Brain microvascular endothelial cell (primary cell): ENCODE data around the gene PSMC3.

Experiments
- DNase-seq: peaks from one replicate; pipeline ENCODE4 v3.0.0-alpha.2; 2020
- H3K27ac ChIP-seq: fragments of 250-450 bp; sonication (Bioruptor Pico); 2 replicates; pipeline ENCODE4 v1.5.1; 2020; ENCODE audit warnings: mild to moderate bottlenecking, moderate library complexity
- H3K27me3 ChIP-seq: fragments of 250-450 bp; sonication (Bioruptor Pico); replicated peaks from 2 replicates; pipeline ENCODE4 v1.5.1; 2020; ENCODE audit warnings: mild to moderate bottlenecking
- H3K36me3 ChIP-seq: fragments of 250-450 bp; sonication (Bioruptor Pico); replicated peaks from 2 replicates; pipeline ENCODE4 v1.5.1; 2020; ENCODE audit warnings: mild to moderate bottlenecking
- H3K4me3 ChIP-seq: 2 replicates; pipeline ENCODE4 v1.5.1; 2011; ENCODE audit warnings: low read depth, mild to moderate bottlenecking, control low read depth, low read length, moderate library complexity
- CTCF ChIP-seq: IDR thresholded peaks from 2 replicates; pipeline ENCODE4 v1.5.1; 2011; ENCODE audit warnings: low read depth, mild to moderate bottlenecking, moderate library complexity, low read length, control low read depth, inconsistent platforms; ENCODE audit errors: missing control alignments
- in situ Hi-C: cut with HindIII; loops from 2 replicates; pipeline ENCODE4 v1.10.0; 2017; ENCODE audit warnings: low sequenced_read_pairs, low pct_ligation_motif_present

PSMC3 gene

GRCh38 chr11:47448566-47449427, 22.6 kb upstream of the PSMC3 start, which contains the start of gene RAPSN:
RAPSN (minus strand) TSS chr11:47449136; CDS start chr11:47448964, 172 bp downstream.
- no peaks in the 10 kb centered on the region for H3K27me3 ChIP-seq
- TF ChIP-seq CTCF: no peak
- no peak for DNase-seq
- in situ Hi-C loops: no loop called here
- H3K4me3 ChIP-seq: no peak within 1 kb of the TSS
- H3K27ac ChIP-seq: no peak within 1 kb of the TSS
- H3K36me3 ChIP-seq: no peaks in the 10 kb centered on the region

- H3K27me3 ChIP-seq: no peaks in the 10 kb centered on the region
- DNase-seq: no peak
- H3K4me3 ChIP-seq: no peak overlapping the region
- H3K27ac ChIP-seq: no peak overlapping the region
- no peak for TF ChIP-seq CTCF
- H3K36me3 ChIP-seq: no peaks in the 10 kb centered on the region
- in situ Hi-C loops: no loop called here
These were observed 21.7 kb upstream of the PSMC3 start for GRCh38 chr11:47447906-47448305.

- no peaks in the 10 kb centered on the region for H3K36me3 ChIP-seq
- H3K27me3 ChIP-seq: no peaks in the 10 kb centered on the region
- in situ Hi-C loops: no loop called here
- TF ChIP-seq CTCF: no peak
- H3K4me3 ChIP-seq: no peak overlapping the region
- no peak overlapping the region for H3K27ac ChIP-seq
- no peak for DNase-seq
These were observed 20.6 kb upstream of the PSMC3 start for GRCh38 chr11:47446833-47447232.

GRCh38 chr11:47445840-47446239, 19.6 kb upstream of the PSMC3 start:
- no peaks in the 10 kb centered on the region for H3K27me3 ChIP-seq
- no peak for DNase-seq
- H3K27ac ChIP-seq: no peak overlapping the region
- no peak for TF ChIP-seq CTCF
- H3K4me3 ChIP-seq: no peak overlapping the region
- in situ Hi-C loops: no loop called here
- H3K36me3 ChIP-seq: no peaks in the 10 kb centered on the region

GRCh38 chr11:47443817-47444216, 17.6 kb upstream of the PSMC3 start:
- Histone ChIP-seq H3K27ac (no peak overlapping the region), H3K27me3 (no peaks in the 10 kb centered on the region), H3K36me3 (no peaks in the 10 kb centered on the region), H3K4me3 (no peak overlapping the region)
- in situ Hi-C loops: no loop called here
- no peak for TF ChIP-seq CTCF
- no peak for DNase-seq
